HG03280 (cell line): ENCODE measurements around the gene HS1BP3.

Experiments
- ATAC-seq: cut with Tn5 transposase; IDR thresholded peaks from one replicate; pipeline ENCODE4 v1.9.1; 2021; ENCODE audit warnings: mild to moderate bottlenecking, moderate library complexity; ENCODE audit not compliant: unreplicated experiment

The HS1BP3 gene, protein sequence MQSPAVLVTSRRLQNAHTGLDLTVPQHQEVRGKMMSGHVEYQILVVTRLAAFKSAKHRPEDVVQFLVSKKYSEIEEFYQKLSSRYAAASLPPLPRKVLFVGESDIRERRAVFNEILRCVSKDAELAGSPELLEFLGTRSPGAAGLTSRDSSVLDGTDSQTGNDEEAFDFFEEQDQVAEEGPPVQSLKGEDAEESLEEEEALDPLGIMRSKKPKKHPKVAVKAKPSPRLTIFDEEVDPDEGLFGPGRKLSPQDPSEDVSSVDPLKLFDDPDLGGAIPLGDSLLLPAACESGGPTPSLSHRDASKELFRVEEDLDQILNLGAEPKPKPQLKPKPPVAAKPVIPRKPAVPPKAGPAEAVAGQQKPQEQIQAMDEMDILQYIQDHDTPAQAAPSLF

DNA sequence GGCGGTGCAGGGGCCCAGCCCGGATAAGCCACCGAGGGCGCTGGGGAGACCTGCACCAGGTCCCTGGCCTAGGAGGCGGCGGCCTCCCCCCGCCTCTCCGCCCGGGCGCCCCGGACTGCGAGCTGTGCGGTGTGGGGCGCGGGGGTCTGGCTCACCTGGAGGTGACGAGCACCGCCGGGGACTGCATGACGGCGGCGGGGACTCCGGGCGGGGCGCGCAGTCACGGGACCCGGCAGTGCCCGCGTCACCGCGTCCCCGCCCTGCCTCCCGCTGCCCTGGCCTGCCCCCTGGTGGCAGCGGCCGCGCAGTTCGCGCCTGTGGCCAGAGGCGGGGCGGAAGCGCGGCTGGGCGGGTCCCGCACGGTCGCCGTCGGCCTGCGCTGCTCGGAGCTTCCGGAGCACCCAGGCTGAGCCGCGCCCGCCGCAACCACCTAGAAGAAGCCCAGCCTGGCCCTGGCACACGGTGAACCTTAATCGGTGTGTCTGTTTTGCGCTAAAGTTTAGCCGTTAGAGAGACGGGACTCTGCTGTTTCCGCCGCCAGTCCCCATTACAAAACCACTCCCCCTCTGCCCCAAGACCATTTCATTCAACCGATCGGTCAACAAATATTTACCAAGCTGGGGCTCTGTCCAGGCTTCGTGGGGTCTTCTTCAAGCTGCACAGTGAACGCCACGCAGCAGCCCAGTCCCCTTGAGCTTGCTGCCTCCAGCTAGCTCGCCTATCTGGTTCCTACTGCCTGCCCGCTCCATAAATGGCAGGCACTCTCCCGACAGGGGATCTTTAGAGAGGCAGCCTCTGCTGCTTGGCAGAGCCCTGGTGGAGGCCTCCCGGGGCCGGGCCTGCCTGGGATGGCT, at the start of gene HS1BP3:
TSS of gene HS1BP3 (minus strand) at position 222 of the 854 bp plus-strand sequence. CDS start at position 187, 35 bp downstream.
- ATAC-seq = peak; percentile 97

DNA sequence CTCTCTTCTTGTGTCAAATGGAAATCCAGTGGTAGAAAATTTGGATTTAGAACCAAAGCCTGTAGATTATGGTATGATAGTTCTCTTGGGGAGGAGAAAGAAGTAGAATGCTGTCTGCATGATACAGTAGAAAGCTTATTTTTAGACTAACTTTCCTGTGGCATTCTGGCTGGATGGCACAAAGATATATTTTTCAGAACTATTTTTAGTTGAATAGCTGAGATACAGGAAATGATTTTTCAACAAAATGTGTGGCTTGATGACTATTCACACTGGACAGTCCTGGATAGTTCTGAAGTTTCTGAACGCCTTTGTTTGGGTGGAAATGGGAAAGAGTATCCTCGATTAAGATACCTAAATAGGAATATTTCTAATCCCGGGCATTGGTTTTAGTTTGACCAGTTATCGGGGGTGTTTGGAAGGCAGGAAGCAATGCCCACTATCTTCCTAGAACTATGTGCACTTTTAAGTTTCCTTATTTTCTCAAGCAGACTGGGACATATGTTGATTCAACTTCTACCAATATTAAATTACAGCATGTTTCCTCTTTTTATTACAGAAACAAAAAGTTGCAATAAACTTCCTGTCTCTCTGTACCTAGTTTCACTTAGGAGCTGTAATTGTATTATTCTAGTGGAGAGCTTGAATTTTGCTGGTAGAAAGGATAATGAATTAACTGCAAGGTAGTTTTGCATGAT, 48.2 kb upstream of the HS1BP3 start:
- ATAC-seq = no peak

DNA sequence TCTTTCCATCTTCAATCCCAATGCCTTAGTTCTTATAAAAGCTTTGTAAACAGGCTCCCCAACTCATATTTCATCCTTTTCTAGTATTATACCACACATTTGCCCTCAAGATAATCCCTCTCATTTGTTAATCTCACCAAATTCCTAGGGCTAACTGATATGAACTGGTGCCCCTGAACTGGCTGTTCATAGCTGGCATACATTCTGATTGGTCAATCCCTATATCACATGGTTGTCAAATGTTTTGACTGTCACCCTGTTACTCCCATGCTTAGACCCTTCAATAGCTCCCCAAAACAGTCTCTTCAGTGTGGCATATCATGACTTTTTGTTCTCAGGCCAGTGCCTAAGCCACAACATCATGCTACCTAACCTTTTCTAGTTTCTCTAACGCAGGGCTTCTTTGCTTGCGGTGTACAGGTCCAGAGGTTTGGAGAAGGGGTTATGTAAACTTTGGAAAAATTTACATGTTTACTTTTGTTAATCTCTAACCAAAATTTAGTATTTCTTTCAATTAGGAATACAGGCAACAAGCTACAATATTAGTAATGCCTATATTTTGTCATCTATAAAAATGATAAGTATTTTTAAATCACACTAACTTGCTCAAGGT, 46.5 kb upstream of the HS1BP3 start:
- no peak for ATAC-seq

DNA sequence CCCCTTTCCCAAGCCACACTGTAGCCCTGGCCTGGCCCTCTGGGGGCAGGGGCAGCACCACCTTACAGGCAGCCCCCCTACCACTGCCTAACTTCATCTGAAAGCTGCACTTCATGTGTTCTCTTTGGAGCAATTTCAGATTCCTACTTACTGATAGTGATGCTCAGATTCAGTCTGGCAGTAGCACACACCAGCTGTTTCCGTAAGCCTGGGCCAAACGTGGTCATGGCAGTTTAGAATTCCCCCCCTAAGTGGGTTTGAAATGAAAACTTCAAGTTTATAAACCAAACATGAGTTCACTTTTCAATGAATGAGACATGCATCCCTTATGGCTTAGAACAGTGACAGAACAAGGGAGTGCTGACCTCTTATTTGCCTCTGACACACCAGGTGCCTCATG, 45.5 kb upstream of the HS1BP3 start:
- no peak for ATAC-seq

DNA sequence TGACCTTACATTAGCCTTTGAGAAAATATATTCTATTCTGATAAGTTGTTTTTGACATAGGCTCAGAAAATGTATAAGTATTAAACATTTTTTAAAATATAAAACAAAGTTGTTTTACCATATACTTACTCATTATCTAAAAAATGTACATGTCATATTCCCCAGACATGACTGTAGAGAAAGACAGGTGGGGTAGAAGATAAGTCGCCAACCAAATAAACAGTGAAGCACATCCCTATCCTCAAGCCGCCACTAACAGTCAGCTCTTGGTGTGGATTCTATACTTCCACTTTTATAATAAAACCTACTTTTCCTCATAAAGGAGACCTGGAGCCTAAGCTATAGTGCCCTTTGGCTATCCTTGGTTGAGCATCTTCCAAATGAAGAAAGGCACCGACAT, 42.4 kb upstream of the HS1BP3 start:
- ATAC-seq = no peak

DNA sequence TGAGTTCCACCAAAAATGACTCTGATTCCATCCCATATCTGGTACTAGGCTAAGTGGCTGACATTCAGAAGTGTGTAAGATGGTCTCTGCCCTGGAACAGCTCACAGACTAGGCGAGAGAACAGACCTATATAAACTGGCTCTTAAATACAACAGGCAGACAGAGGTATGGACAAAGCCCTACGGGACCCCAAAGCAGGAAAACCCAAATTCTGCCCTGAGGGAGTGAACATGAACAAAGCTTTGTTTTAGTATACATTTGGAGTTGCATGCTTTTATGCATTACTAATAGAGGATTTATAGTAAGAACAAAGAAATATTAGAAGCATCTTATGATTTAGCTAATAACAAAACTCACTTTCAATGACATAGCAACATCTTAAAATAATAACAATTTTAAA, 41.2 kb upstream of the HS1BP3 start:
- no peak for ATAC-seq

DNA sequence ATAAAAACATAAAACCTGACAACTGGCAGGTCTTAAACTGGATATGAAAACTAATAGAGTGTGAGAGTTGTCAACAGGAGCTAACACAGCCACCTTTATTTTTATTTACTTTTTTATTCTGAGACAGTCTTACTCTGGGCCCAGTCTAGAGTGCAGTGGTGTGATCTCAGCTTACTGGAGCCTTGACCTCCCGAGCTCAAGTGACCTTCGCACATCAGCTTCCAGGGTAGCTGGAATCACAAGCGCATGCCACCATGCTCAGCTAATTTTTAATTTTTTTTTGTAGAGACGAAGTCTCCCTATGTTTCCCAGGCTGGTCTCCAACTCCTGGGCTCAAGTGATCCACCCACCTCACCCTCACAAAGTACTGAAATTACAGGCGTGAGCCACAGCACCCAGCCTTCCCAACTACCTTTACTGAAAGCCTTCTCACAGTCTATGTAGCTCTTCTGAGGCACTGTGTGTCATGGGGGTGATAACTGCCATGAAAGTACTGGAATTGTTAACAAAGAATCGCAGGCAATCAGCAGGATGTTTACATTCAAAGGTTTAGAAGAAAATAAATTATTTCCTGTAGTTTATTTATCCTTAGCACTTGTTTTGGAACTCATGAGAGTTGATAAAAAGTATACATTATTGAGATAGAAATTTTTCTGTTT, 40.3 kb upstream of the HS1BP3 start:
- ATAC-seq = no peak

DNA sequence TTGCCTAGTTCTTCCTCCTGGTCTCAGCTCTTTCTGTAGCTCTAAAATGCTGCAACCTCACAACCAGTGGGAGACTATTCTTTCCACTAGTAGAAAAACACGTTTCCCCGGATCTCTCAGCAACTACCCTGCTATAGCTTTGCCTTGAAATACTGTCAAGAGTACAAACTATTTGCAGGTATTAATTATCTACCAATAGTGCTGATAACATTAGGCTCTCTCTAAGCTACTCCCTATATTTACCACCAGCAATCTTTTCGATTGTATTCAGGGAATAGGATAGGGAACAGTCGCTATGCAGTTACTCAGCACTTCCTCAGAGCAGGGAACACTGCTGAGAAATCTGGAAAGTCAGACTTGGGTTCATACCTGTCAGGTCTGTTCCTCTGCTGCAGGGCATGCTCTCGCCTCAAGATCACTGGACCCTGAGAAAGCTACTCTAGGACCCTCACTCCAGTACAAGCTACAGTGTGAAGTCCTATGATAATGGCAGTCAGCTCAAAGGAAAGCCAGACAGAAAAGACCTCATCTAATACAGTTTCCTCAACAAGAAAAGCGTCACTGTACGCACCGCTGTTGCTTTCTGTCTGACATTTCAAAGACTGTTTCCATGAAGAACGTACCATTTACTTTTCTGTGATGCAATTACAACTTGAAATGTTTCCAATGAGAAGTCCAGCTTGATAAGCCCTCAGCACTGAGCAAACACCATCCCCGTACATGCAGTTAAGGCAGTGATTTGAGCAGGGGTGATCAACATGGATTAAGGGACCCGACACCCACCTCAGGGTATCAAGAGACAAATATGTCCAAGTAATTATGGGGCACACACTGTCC, 38.7 kb upstream of the HS1BP3 start:
- no peak for ATAC-seq

DNA sequence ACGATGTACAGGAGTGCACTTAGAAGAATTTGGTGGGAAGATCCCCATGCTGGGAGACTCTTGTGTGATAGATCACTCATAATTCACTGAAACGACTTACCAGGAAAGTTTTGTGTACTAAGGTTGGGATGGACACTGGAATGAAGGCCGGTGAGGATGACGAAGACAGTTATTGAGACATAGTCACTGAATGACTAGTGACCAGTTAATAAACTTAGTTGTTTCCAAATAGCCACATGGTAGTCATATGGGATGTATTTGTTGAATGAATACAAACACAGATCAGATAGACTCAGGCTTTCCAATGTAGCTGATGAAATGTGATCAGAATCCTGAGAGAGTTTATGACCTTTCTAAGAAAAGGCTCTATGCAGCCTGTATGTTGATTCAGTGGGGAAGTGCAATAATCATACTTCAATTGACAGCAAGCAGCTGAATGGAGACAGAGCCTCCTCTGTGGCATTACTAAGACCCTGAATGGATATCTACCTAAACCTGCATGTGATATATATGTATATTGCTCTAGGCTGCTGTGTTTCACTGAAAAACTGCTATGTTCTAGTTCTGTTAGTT, 36.4 kb upstream of the HS1BP3 start:
- ATAC-seq = no peak

DNA sequence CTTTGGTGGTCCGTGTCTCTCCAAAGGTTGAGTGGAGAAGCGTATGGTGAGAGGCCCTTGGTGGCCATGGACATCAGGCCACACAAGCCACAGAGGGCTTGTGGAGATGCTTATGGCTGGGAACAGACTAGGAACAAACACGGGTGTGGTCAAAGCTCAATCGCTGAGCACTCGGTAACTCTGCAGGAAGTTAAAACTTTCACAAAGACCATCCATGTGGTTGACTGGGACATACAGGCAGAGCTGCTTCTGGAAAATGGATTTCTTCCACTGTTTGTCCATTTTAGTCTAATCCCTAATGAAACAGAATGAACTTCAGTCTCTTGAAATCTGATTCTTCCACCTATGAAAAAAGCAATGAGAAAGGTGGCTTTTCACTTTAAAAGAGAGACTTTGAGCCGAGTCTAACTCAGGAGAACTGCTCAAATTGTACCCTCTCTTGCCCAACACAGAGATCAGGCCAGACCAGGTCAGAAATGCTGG, 33.7 kb upstream of the HS1BP3 start:
- no peak for ATAC-seq

DNA sequence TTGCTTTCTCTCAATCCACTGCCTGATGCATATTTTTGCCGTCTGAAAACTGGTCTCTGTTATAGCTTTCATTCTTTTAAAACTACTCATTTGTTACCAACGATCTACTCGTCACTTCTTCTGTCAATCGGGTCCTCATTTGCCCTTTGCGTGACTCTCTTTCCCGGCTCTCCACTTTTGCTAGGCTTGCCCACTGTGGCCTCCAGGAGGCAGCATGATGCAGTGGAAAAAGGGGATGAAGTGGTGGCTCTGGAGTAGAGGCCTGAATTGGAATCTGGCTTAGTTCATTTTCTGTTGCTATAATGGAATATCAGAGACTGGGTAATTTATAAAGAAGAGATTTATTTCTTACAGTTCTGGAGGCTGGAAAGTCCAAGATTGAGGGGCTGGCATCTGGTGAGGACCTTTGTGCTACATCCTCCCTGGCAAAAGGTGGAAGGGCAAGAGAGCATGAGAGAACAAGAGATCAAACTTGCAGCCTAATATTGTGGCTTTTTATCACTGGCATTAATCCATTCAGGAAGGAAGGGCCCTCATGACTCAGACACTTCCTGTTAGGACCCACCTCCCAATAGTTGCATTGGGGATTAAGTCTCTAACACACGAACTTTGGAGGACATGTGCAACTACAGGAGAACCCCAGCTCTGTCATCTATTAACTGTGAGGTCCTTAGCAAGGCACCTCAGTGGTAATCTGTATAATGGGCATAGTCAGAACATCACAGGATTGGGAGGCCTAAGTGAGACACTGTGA, 31.4 kb upstream of the HS1BP3 start:
- ATAC-seq = no peak

DNA sequence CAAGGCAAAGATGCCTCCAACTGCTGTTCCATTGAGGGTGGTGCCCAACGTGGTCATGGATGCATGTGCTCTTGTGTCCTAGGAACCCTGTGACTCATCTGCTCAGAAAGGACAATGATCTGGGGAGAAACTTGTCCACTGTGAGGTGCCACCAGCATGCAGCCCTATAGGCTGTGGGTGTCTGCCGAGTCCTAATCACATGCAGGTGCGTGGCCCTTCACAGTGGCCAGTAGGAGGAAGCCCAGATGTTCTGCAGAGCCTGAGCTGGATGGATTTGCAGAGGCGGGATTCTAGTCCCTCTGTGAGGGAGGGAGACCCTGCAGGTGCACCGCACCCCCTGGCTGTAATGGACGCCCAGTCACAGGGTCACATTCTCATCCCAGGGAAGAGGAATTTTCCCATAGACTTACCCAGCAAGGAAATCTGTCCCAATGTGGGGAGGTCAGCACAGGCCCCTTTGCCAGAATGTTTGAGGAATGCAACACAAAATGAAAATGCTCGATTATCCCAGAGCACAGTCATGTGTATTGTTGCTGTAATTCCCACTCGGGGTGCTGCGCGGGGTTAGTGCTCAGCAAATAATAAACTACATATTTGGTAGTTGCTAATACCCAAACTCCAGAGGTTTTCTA, 30.0 kb upstream of the HS1BP3 start:
- ATAC-seq = no peak

DNA sequence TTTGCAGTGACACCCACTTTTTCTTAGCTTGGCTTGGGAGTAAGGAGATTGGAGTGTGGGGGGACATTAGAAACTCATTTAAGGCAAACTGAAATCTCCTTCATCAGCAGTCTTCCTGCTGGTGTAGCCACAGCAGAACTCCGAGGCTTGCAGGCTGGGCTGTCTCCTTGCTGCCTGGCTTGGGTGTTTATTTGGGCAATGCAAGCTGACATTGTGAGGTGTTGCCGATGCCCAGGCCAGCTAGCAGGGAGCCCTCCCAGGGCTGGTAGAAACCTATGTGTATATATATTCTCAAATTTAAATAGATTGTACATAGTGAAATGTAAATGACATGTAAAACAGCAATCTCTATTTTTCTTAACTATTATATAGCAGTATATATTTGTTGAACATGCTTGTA, 27.9 kb upstream of the HS1BP3 start:
- no peak for ATAC-seq

DNA sequence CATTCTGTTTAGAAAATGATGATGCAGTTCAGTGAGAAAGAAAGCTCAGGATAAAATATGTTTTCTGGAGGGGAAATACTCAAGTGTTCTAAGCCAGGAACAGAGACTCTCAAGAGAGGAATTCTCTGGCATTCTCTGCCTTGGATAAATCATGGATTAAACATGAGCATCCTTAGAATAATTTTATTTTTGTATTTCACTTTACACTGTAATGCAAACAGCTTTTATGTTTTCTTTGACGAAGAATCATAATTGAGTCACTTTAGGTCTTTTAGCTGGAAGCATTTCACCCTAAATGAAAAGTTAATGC, 27.1 kb upstream of the HS1BP3 start:
- no peak for ATAC-seq

DNA sequence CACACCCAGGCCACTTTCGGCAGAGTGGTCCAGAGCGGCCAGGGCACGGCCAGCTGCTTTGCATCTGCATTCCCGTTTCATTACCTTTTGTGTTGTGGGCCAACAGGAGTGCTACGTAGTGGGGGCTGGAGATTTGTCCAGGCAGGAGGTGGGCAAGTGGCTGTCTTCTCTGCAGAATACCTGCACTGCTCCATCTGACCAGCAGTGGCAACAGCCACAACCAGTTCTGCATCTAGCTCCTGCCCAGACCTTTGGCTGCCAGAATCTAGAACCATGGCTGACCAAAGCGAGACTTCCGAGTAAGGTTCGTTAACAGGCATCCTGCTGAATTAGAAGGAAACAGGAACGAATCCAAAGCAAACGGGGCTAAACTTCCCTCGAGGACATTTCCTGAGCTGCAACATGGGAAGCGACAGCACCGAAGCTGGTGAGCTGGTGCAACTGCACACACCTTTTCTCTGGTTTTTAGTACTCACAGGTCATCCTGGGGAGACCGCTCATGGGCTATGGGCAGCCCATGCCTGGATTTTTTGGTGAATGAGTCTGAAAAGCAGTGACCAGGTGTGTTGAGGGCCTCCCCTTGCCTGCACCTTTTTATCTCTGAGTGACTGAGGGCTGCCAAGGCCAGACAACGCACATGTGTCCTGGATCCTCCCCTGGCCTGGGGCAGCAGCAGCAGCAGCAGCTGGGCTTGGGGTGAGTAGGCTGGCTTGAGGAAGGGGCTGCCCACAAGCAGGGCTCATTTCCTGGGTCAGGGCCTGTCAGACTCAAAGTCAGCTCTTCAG, 26.6 kb upstream of the HS1BP3 start:
- ATAC-seq = peak; percentile 53

DNA sequence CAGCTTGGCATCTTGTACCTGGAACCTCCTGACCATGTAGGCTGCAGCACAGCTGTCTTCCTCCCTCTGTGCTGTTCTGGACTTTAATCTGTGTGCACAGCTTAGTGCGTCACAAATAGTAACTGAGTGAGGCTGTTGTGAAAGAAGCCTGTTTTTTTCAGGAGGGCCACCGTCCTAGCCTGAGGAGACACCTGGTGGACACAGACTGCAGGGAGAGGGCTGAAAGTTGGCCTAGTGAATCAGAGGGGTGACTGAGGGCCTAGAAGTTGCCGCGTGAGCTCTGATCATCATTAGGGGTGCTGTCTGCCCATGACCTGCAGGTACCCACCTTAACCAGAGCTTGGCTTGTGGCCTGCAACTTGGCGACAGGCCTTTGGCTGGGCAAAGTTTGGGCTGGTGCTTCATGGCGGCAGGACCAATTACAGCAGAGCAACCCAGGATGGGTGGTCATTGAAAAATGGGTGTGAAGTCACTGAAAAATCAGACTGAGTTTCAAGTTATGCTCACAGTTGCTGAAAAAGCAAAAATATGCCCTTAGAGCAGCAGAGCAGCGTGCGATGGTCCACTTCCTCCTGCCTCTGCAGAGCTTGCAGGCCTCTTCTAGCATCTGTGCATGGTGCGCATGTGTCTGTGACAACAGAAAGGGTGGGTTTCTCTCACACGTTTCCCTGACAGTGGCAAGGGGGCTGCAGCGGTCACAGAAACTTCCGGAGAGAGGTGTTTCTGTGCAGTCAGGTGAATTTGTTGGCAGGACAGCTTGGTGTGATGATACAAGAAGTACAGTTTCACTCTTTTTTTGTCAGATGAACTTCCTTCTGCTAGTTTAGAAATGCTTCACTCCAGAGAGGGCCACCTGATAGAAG, 25.7 kb upstream of the HS1BP3 start:
- peak; percentile 44 for ATAC-seq
